GM18517 (cell line): ENCODE results near the gene SENP1.

Experiments
- ATAC-seq: cut with Tn5 transposase; IDR thresholded peaks from one replicate; pipeline ENCODE4 v1.9.1; 2021; ENCODE audit warnings: mild to moderate bottlenecking, moderate library complexity; ENCODE audit not compliant: unreplicated experiment

The SENP1 gene

GRCh38 chr12:48019639-48020265, 86.1 kb downstream of the SENP1 start:
- no peak for ATAC-seq

DNA sequence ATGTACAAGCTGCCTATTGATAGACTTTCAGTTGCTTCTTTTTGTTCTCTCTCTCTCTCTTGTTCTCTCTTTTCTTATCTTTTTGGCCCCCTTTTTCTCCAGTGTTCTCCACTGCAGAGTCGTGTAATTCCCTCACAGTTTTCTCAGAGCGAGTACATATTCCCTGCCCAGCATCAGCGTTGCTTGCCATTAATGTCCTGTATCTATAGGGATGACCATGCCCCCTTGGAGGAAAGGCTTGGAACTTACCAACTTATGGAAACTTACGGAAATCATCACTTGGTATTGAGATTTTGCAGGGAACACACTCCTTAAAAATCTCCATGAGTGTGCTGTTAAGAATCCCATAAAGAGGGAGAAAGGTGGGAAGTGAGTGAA, 87.3 kb downstream of the SENP1 start:
- ATAC-seq, result no peak

DNA sequence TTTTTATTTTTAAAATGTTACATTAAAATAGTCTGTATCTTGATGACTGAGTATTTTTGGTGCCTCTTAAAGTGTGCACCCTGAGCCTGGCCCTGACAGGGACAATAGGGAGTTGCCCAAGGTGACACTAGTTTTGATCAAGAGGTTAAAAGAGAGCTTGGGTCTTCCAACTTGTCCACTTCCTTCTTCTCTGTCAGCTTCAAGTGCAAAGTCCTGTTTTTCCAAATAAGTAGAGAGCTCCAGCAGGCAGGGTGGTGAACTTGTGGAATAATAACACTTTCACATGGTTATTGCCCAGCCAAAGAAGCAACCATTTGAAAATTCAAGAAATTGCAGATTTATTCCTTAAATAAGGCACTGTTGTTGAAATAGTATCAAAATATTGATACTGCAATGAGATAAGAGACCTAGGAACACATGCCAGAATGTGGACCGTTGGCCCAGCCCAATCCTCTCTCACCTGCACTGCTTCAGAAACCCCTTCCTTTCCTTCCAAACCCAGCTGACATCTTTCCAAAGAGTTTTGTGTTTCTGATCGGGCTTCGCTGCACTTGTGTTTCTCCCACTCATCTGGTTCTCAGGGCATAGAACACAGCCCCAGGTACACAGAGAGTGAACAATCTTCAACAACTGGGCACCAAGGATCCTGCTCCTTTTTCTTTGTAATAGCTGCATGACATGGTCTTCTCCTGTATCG, 87.8 kb downstream of the SENP1 start:
- no peak for ATAC-seq

GRCh38 chr12:48017496-48017895, 88.4 kb downstream of the SENP1 start:
- no peak for ATAC-seq

- no peak for ATAC-seq
Measured at GRCh38 chr12:48016373-48017020, 89.4 kb downstream of the SENP1 start.

DNA sequence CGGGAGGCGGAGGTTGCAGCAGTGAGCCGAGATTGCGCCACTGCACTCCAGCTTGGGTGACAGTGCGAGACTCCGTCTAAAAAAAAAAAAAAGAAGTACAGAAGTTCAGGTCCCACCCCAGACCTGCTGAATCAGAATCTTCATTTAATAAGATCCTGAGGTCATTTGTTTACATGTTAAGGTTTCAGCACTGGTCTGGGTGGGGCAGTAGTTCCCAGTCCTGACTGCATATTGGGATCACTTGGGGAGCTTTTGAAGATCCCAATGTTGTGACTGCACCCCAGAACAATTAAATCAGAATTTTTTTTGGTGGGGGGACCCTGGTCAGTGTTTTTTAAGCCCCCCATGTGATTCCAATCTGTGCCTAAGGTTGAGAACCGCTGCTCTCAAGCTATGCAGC, 89.9 kb downstream of the SENP1 start:
- no peak for ATAC-seq

DNA sequence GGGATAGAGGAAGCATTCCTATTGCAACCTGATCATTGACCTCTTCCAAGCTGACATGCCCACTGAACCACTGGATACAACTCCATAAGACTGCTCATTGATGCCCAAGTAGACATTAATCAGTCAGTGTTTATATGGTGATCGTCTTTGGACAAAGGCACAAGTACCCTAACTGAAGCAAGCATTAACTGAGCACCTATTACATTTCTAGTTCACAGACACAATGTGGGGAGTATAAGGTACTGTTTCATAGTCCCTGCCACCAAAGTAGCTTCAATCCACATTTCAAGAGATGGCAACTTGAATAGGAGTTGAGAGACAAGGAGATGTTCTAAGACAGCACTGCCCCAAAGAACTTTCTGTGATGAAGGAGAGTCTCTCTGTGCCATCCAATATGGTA, 90.8 kb downstream of the SENP1 start:
- ATAC-seq, result no peak

DNA sequence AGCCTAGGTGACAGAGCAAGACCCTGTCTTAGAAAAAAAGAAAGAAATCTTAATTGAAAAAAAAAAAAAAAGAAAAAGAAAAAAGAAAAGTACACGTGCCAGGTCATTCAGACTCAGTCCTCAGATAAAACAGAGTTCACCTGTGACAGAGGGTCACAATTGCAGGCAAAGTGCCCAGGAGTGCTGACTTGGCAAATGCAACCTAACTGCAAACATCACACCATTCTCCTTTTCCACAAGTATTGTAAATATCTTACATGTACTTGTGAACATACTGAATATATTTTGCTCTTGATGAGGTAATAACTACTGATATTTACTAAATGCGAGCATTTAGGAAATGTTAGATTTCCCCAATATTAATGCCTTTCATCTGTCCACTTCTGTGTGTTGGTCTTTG, 92.6 kb downstream of the SENP1 start:
- no peak for ATAC-seq

GRCh38 chr12:48012070-48012469, 93.8 kb downstream of the SENP1 start:
- ATAC-seq, result no peak

DNA sequence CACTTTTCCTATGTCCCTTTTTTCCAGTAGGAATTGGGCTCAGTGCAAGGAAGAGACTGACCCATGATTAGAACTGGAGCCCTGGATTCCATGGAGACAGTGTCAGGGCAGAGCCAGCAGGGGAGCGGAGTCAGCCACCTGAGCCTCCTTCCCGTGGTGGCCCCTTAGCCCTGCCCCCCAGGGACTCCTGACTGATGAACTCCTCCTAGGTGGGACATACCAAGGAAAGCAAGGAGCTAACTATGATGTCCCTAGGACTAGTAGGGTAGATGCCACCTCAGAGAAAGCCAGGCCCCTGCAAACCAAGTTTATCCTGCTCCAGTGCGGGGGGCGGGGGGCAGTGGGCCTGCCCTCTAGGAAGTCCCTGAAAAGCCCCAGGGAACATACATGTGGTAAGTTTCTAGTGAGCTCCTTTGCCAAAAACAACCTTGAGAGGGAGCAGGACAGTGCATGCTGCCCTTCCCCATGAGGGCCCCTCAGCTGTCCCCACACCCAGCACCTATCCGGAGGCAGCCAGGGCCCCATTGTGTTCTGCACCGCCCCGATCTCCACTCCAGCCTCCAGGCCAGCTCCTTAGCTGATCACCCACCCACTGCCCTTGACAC, 95.4 kb downstream of the SENP1 start:
- ATAC-seq, result no peak

DNA sequence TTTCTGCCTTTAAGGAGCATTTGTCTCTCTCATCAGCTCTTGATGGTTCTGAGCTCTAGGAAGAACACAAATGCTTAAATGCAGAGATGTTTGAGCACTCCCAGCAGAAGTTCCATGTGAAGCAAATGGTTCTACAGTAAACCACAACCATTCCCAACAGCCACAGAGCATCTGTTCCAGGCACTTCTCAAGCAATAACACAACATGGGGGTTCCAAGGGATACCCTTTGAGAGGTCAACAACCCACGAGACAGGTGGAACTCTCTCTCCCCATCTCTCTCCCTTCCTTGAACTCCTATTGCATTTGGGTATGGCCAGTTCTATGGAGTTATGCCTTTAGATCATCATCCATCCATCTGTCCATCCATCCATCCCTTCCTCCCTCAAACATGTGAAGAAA, 96.4 kb downstream of the SENP1 start:
- no peak for ATAC-seq

DNA sequence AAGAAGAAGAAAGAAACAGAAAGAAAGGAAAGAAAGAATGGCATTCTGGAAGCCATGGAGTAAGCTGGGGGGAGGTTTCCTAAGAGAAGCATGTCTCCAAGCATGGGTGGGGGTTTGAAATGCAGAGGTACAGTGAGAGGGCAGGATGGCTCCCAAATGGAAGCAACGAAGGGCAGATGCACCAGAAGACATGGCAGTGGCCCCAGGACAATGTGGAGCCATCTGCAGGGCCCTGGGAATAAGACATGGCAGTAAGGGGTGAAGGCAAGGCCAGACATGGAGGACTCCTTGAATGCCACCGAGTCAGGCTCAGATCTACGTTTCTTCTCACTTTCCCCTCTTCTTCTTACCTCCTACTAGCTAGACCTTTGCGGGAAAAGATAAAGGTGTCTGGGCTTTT, 96.9 kb downstream of the SENP1 start:
- no peak for ATAC-seq

DNA sequence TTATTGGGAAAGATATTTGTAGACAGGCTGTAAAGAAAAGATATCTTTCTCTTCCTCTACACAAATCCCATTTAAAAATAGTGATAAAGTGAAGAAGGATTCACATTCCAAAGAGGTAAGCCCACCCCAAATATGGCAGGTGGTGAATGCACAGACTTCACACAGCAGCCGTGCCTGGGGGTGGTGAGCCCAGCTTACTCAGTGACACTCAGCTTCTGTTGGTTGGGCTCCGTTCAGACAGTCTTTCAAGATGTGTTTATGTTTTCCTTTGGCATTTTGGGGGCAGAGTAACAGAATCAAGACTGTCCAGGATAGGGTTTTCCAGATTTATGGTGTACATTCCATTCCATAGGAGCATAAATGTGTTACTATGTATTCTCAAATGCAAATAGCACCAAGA, 97.5 kb downstream of the SENP1 start:
- no peak for ATAC-seq

- no peak for ATAC-seq
Measured at GRCh38 chr12:48007206-48007605, 98.7 kb downstream of the SENP1 start.

DNA sequence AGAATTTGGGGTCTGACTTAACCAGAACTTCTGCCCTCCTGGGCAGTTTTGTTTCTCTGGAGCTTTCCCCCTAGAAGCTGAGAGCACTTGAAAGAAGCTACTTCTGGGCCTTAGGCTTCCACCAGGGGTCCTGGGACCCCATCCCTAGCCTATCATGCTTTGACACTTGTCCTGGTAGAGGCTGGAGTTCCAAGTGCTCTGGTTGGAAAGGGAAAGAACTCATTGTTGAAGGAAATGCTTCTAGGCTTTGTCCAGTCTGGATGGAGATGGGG, 100.2 kb downstream of the SENP1 start:
- ATAC-seq, result no peak

DNA sequence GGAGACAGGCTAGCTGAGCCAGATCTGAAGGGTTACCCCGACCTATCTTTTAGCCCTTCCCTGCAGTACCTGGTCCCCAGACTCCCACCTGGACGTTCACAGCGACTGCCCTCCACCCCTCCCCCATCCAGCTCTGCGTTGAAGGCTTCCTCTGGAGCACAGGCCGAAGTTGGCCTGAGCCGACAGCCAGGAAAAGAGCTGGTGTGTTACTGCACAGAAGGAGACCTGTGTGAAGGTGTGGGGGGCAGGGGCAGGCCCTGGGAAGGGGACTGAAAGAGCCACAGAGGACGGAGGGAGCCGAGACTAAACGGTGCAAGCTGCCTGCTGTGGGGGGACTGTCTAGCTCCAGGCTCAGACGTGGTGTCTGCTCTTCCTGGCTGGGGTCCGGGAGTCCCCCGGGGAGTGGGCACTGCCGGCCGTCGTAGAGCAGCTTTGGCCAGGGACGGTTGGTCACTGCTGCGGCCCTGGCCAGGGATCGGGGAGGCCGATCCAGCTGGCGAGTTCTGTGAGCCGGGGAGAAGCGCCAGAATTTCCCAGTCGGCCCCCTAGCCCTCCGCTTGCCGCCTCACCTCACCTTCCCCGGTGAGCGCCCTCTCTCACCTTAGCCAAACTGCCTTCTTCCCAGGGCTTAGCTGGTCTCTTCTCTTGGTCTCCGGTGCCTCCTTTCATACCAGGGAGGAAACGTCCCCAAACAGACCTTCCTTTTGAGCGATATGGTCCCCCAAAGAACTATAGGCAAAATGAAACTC, 100.7 kb downstream of the SENP1 start:
- no peak for ATAC-seq

- no peak for ATAC-seq
Measured at GRCh38 chr12:48004053-48004941, 101.6 kb downstream of the SENP1 start, which contains the start of gene COL2A1. Gene COL2A1, minus strand, starts transcription at chr12:48004476. Its CDS starts 155 bp downstream, at chr12:48004321.

DNA sequence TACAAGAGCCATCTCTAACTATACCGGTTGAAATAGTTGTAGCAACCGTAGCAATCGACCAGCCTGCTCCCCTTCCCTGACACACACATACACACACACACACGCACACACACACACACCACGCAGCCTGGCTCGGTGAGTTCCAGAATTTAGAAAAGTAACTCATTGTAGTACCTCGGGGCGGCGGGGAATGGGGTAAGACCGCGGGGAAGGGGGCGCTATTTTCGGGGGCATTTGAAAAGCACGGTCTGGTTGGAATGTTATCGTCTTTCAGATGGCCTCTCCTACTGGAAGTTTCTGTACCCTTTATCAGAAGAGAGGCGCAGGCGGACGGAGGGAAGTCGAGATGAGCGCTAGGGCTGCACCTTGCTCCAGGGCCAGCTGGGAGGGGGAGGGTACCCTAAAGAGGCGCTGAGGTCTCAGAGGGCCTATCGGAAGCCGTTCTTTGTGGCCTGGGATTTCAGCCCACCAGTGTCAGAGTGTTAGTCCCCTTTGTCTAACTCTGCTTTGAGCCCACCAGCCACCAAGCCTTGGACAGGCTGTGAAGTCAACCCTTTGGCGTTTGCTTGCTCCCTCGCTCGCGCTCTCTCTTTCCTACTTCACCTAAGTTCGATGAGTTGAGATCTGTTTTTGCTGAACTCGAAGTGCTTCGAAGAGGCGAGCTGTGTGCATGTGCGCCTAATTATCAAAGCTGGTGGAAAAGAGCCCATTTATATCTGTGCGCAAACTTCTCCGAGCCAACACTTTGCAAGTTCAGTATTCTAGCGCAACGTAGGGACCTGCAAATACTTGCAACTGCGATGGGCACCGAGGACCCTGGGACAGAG, 102.4 kb downstream of the SENP1 start:
- ATAC-seq, result no peak

DNA sequence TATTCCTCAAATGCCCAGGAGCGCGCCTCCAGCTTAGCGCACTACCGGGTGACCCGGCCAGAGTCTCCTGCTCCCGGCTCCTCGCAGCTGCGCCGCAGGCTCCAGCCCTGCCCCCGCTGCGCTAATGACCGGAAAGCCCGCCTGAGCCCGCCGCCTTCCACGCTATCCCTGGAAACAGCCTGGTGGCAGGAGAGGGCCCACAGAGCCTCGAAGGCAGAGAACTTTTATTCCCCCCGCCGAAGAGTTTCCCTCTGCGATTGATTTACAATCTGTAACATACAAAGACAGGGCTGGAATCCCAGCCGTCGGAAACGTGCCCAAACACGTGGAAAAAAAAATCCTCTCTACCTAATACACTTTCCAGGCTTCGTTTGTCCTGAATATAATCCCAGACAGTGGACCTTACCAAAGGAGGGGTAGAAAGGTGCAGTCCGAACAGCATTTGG, 103.1 kb downstream of the SENP1 start:
- ATAC-seq, result no peak

DNA sequence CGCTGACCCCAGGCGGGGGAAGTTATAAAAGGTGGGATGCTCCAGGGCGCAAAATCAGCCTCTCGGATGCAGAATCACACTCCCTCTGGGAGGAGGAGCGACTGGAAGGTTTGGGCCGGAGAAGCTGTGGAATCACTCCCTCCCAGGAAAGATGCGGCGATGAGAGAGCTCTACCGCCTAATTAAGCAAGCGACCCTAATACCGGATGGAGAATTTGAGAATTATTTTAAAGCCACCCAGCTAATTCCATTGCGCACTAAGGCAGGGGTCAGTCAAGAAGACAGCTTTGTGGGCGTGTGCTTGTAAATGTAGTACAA, 103.5 kb downstream of the SENP1 start:
- ATAC-seq, result no peak
